HG02852 (cell line): ENCODE results near the gene UBTD2.
"Not testable (repeated sequence)": the region's sequence is repeated elsewhere in the genome, so short reads cannot be mapped to it uniquely, and the experiment has no call there.

ENCODE experiments used
- ATAC-seq: cut with Tn5 transposase; IDR thresholded peaks from one replicate; pipeline ENCODE4 v1.9.1; 2021; ENCODE audit warnings: mild to moderate bottlenecking, moderate library complexity; ENCODE audit not compliant: unreplicated experiment

Gene UBTD2

GRCh38 chr5:172199446-172199845 is 84.1 kb downstream of the UBTD2 start:
- no peak for ATAC-seq

GRCh38 chr5:172197775-172198174 is 85.8 kb downstream of the UBTD2 start:
- not testable (repeated sequence) for ATAC-seq

GRCh38 chr5:172194985-172195774 is 88.4 kb downstream of the UBTD2 start:
- no peak for ATAC-seq

- no peak for ATAC-seq
These were observed 89.7 kb downstream of the UBTD2 start, which contains the start of gene EFCAB9 for GRCh38 chr5:172193872-172194271. TSS of gene EFCAB9 (plus strand) at chr5:172194172. CDS start at chr5:172194173, 1 bp downstream.

GRCh38 chr5:172189693-172190296 is 93.8 kb downstream of the UBTD2 start:
- ATAC-seq: no peak

GRCh38 chr5:172188893-172189692 is 94.5 kb downstream of the UBTD2 start:
- ATAC-seq: no peak

- ATAC-seq: peak; percentile 69
These were observed 95.3 kb downstream of the UBTD2 start, which contains the start of gene STK10 for GRCh38 chr5:172188033-172188892. TSS of gene STK10 (minus strand) at chr5:172188224. CDS start at chr5:172188042, 182 bp downstream.

- peak; percentile 27 for ATAC-seq
These were observed 96.2 kb downstream of the UBTD2 start for GRCh38 chr5:172187118-172188032.

- ATAC-seq: no peak
These were observed 97.4 kb downstream of the UBTD2 start for GRCh38 chr5:172186114-172186695.

GRCh38 chr5:172185096-172185461 is 98.5 kb downstream of the UBTD2 start:
- ATAC-seq: no peak

- ATAC-seq: no peak
These were observed 99.7 kb downstream of the UBTD2 start for GRCh38 chr5:172183881-172184280.

- ATAC-seq: no peak
These were observed 101.3 kb downstream of the UBTD2 start for GRCh38 chr5:172182291-172182690.

GRCh38 chr5:172180936-172181335 is 102.6 kb downstream of the UBTD2 start:
- no peak for ATAC-seq

- ATAC-seq: peak; percentile 41
These were observed 104.3 kb downstream of the UBTD2 start for GRCh38 chr5:172178991-172179989.

GRCh38 chr5:172178301-172178987 is 105.1 kb downstream of the UBTD2 start:
- ATAC-seq: no peak

- ATAC-seq: no peak
These were observed 106.4 kb downstream of the UBTD2 start for GRCh38 chr5:172177176-172177575.

- peak; percentile 43 for ATAC-seq
These were observed 108.3 kb downstream of the UBTD2 start for GRCh38 chr5:172175263-172175719.
